GM12892 (cell line): ENCODE results near the gene LRAT.

ENCODE experiments used
- POLR2A ChIP-seq: IDR thresholded peaks from 2 replicates; pipeline ENCODE4 v1.6.1; 2011; ENCODE audit warnings: low read depth, low read length, control low read depth
- POLR2AphosphoS5 ChIP-seq: IDR thresholded peaks from 2 replicates; pipeline ENCODE4 v1.6.1; 2011; ENCODE audit warnings: low read depth, low read length, control low read depth

DNA sequence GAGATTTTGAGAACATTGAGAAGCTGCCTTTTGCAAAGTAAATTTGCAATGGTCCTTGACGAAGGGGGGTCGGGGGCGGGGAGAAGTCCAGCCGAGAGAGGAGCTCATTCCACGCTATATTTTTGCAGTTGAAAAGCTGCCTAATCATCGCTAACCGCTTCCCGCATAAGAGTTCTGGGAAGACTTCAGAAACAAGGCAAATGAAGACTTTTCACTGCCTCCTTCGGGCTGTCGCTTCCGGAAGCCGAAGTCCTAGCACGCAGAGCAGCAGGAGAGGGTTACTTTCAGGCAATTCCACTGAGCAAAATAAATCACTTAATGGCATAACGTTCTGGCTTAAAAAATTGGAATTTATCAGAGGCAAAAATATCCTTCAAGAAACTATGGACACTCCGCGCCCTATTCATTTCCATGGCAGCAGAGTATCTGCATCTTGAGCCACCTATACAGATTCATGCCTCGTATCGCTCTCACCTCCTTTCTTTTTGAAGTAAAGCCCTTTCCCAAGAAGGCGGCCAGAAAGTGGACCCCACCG lies 2.6 kb upstream of the LRAT start:
- TF ChIP-seq POLR2A (no peak), POLR2AphosphoS5 (no peak)
